Immature natural killer cell (primary cell): Measurements from ENCODE around the gene ANKH. TPM values are rescaled to one million over a fixed set of nuclear protein-coding genes. Genes with fewer than 3 reads are reported as not detected.
"Not testable (repeated sequence)": the region's sequence is repeated elsewhere in the genome, so short reads cannot be mapped to it uniquely, and the experiment has no call there.

Experiments
- DNase-seq, 3 donors: peaks; one replicate each; pipeline ENCODE4 v3.0.0; 2022; ENCODE audit warnings: mixed read lengths in 1 of 3
- H3K27ac Mint-ChIP-seq, 6 donors: one replicate each; pipeline ENCODE4 v1.8.0; 2020; ENCODE audit warnings: mixed read lengths in 6 of 6, mild to moderate bottlenecking in 5 of 6, inconsistent platforms in 4 of 6, moderate library complexity in 3 of 6
- H3K27me3 Mint-ChIP-seq, 3 donors: one replicate each; pipeline ENCODE4 v1.8.0; 2020 to 2021; ENCODE audit warnings: low read depth in 3 of 3, mild to moderate bottlenecking in 3 of 3, mixed read lengths in 3 of 3, moderate library complexity in 3 of 3, inconsistent platforms in 1 of 3
- H3K36me3 Mint-ChIP-seq, 3 donors: one replicate each; pipeline ENCODE4 v1.8.0; 2020; ENCODE audit warnings: mixed read lengths in 3 of 3, inconsistent platforms in 2 of 3, mild to moderate bottlenecking in 2 of 3
- H3K4me1 Mint-ChIP-seq, 2 donors: one replicate each; pipeline ENCODE4 v1.8.0; 2020; ENCODE audit warnings: inconsistent platforms in 2 of 2, mild to moderate bottlenecking in 2 of 2, mixed read lengths in 2 of 2, moderate library complexity in 1 of 2
- H3K4me3 Mint-ChIP-seq, 5 donors: one replicate each; pipeline ENCODE4 v1.8.0; 2020; ENCODE audit warnings: mild to moderate bottlenecking in 5 of 5, mixed read lengths in 5 of 5, inconsistent platforms in 3 of 5, moderate library complexity in 3 of 5
- H3K9me3 Mint-ChIP-seq, 6 donors: one replicate each; pipeline ENCODE4 v1.8.0; 2020; ENCODE audit warnings: mild to moderate bottlenecking in 6 of 6, mixed read lengths in 6 of 6, inconsistent platforms in 4 of 6, moderate library complexity in 3 of 6
- polyA plus RNA-seq, 3 donors: library from polyadenylated mRNA; unstranded; fragments of 300-500 nt; fragmentation: Illumina TruSeq; gene quantifications; one replicate each; pipeline ENCODE4 v1.2.3, GENCODE V29; 2021

The ANKH gene
- polyA plus RNA-seq, 3 donors from 2014 or later: 20.8 to 26.5 (median 25.4) TPM

GRCh38 chr5:14821100-14821845 lies 50.3 kb downstream of the ANKH start:
- no peaks in the 10 kb centered on the region for H3K9me3 Mint-ChIP-seq
- no peaks in the 10 kb centered on the region for H3K36me3 Mint-ChIP-seq
- H3K4me3 Mint-ChIP-seq: no peak overlapping the region
- peaks cover 23 to 26% of the 10 kb centered on the region in 2 donors for H3K4me1 Mint-ChIP-seq
- H3K27ac Mint-ChIP-seq: no peak overlapping the region
- no peak for DNase-seq
- H3K27me3 Mint-ChIP-seq: no peaks in the 10 kb centered on the region

GRCh38 chr5:14818931-14819790 lies 52.4 kb downstream of the ANKH start:
- Mint-ChIP-seq H3K27ac (peak overlapping the region in 3 of 6 donors; percentile 23 to 65 (median 32)), H3K9me3 (no peaks in the 10 kb centered on the region), H3K27me3 (peaks cover 0 to 1% (median 0%) of the 10 kb centered on the region in 3 donors), H3K36me3 (no peaks in the 10 kb centered on the region), H3K4me3 (peak overlapping the region in 1 of 5 donors; percentile 41), H3K4me1 (peaks cover 28 to 35% of the 10 kb centered on the region in 2 donors)
- DNase-seq: no peak

GRCh38 chr5:14817762-14818136 lies 53.8 kb downstream of the ANKH start:
- not testable (repeated sequence) for H3K36me3 Mint-ChIP-seq, DNase-seq, H3K27me3 Mint-ChIP-seq, H3K9me3 Mint-ChIP-seq
- H3K4me1 Mint-ChIP-seq: peaks cover 42 to 49% of the 10 kb centered on the region in 2 donors
- peak overlapping the region in 2 of 5 donors; percentile 58 to 61 for H3K4me3 Mint-ChIP-seq
- H3K27ac Mint-ChIP-seq: peak overlapping the region in 4 of 6 donors; percentile 16 to 58 (median 44)

GRCh38 chr5:14816999-14817761 lies 54.4 kb downstream of the ANKH start:
- Mint-ChIP-seq H3K9me3 (no peaks in the 10 kb centered on the region), H3K4me3 (peak overlapping the region in 4 of 5 donors; percentile 19 to 61 (median 50)), H3K27ac (peak overlapping the region in 5 of 6 donors; percentile 31 to 70 (median 57)), H3K27me3 (peaks cover 0 to 2% (median 1%) of the 10 kb centered on the region in 3 donors), H3K4me1 (peaks cover 48 to 53% of the 10 kb centered on the region in 2 donors), H3K36me3 (no peaks in the 10 kb centered on the region)
- DNase-seq: peak; percentile 28 to 32 (median 32)

- Mint-ChIP-seq H3K27ac (peak overlapping the region in 1 of 6 donors; percentile 43), H3K9me3 (no peaks in the 10 kb centered on the region), H3K4me3 (no peak overlapping the region), H3K4me1 (peaks cover 53 to 56% of the 10 kb centered on the region in 2 donors), H3K36me3 (no peaks in the 10 kb centered on the region), H3K27me3 (peaks cover 0 to 2% (median 1%) of the 10 kb centered on the region in 3 donors)
- no peak for DNase-seq
Observed at GRCh38 chr5:14816374-14816998, 55.1 kb downstream of the ANKH start.

- H3K9me3 Mint-ChIP-seq: no peaks in the 10 kb centered on the region
- H3K4me3 Mint-ChIP-seq: peak overlapping the region in 3 of 5 donors; percentile 39 to 55 (median 40)
- H3K27ac Mint-ChIP-seq: peak overlapping the region in 1 of 6 donors; percentile 2
- no peak for DNase-seq
- H3K4me1 Mint-ChIP-seq: peaks cover 72 to 76% of the 10 kb centered on the region in 2 donors
- no peaks in the 10 kb centered on the region for H3K36me3 Mint-ChIP-seq
- H3K27me3 Mint-ChIP-seq: peaks cover 0 to 5% (median 2%) of the 10 kb centered on the region in 3 donors
Observed at GRCh38 chr5:14813747-14814146, 57.8 kb downstream of the ANKH start.

- Mint-ChIP-seq H3K27me3 (peaks cover 0 to 5% (median 2%) of the 10 kb centered on the region in 3 donors), H3K27ac (peak overlapping the region; percentile 25 to 77 (median 68)), H3K9me3 (no peaks in the 10 kb centered on the region), H3K4me1 (peaks cover 63 to 72% of the 10 kb centered on the region in 2 donors), H3K36me3 (no peaks in the 10 kb centered on the region), H3K4me3 (peak overlapping the region in 3 of 5 donors; percentile 12 to 56 (median 40))
- DNase-seq: no peak
Observed at GRCh38 chr5:14812166-14812565, 59.4 kb downstream of the ANKH start.

- H3K4me3 Mint-ChIP-seq: peak overlapping the region; percentile 73 to 92 (median 84)
- no peaks in the 10 kb centered on the region for H3K9me3 Mint-ChIP-seq
- H3K27ac Mint-ChIP-seq: peak overlapping the region; percentile 85 to 98 (median 96)
- H3K4me1 Mint-ChIP-seq: peaks cover 63 to 73% of the 10 kb centered on the region in 2 donors
- no peaks in the 10 kb centered on the region for H3K36me3 Mint-ChIP-seq
- no peak for DNase-seq
- peaks cover 0 to 5% (median 2%) of the 10 kb centered on the region in 3 donors for H3K27me3 Mint-ChIP-seq
Observed at GRCh38 chr5:14810928-14811572, 60.5 kb downstream of the ANKH start.

GRCh38 chr5:14810282-14810681 lies 61.3 kb downstream of the ANKH start:
- H3K27me3 Mint-ChIP-seq: peaks cover 0 to 4% (median 2%) of the 10 kb centered on the region in 3 donors
- peak overlapping the region; percentile 85 to 98 (median 96) for H3K27ac Mint-ChIP-seq
- H3K36me3 Mint-ChIP-seq: no peaks in the 10 kb centered on the region
- H3K9me3 Mint-ChIP-seq: no peaks in the 10 kb centered on the region
- H3K4me3 Mint-ChIP-seq: peak overlapping the region; percentile 73 to 92 (median 84)
- H3K4me1 Mint-ChIP-seq: peaks cover 70 to 75% of the 10 kb centered on the region in 2 donors
- no peak for DNase-seq

GRCh38 chr5:14809369-14810155 lies 62.0 kb downstream of the ANKH start:
- Mint-ChIP-seq H3K9me3 (no peaks in the 10 kb centered on the region), H3K4me1 (peaks cover 70 to 74% of the 10 kb centered on the region in 2 donors), H3K4me3 (peak overlapping the region; percentile 73 to 92 (median 84)), H3K27ac (peak overlapping the region; percentile 85 to 98 (median 96)), H3K27me3 (peaks cover 0 to 4% (median 2%) of the 10 kb centered on the region in 3 donors), H3K36me3 (no peaks in the 10 kb centered on the region)
- peak; percentile 72 to 78 (median 77) for DNase-seq

GRCh38 chr5:14807471-14807870 lies 64.1 kb downstream of the ANKH start:
- H3K27me3 Mint-ChIP-seq: peaks cover 0 to 4% (median under 1%) of the 10 kb centered on the region in 3 donors
- H3K36me3 Mint-ChIP-seq: peaks cover 0 to 10% (median 0%) of the 10 kb centered on the region in 3 donors
- H3K4me1 Mint-ChIP-seq: peaks cover 53 to 54% of the 10 kb centered on the region in 2 donors
- no peak overlapping the region for H3K4me3 Mint-ChIP-seq
- H3K9me3 Mint-ChIP-seq: no peaks in the 10 kb centered on the region
- no peak for DNase-seq
- H3K27ac Mint-ChIP-seq: peak overlapping the region; percentile 13 to 74 (median 56)

- Mint-ChIP-seq H3K27ac (peak overlapping the region; percentile 12 to 78 (median 62)), H3K9me3 (no peaks in the 10 kb centered on the region), H3K4me1 (peaks cover 51 to 52% of the 10 kb centered on the region in 2 donors), H3K27me3 (peaks cover 0 to 4% (median 0%) of the 10 kb centered on the region in 3 donors), H3K4me3 (peak overlapping the region in 1 of 5 donors; percentile 54), H3K36me3 (peaks cover 0 to 10% (median 0%) of the 10 kb centered on the region in 3 donors)
- no peak for DNase-seq
Observed at GRCh38 chr5:14806456-14806855, 65.1 kb downstream of the ANKH start.
